ENCODE measurements around the gene HELZ. TPM values are rescaled to one million over a fixed set of nuclear protein-coding genes. Genes with fewer than 3 reads are reported as not detected.

Gene HELZ
- polyA plus RNA-seq, 3 donors, result 24.8 to 44.1 (median 39.9) TPM

DNA sequence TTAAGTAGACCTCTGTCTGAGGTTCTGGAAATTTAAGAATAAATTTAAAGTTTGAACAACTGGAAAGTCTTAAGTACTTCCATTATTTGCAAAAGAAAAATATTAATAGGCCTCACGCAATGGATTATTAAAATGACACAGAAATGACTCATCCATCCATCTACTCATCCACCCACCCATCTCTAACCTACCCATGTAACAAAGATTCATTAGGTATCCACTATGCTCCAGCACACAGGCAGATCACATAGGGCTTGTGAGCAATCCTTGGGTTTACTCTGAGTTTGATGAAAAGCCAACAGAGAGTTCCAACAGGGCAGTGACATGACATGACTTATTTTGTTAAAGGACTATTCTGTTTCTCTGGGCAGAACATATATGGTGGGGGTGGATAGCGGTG is 93.3 kb downstream of the HELZ start:
- Mint-ChIP-seq H3K27ac (peak overlapping the region in 2 of 7 donors; percentile 10 to 16), H3K27me3 (ENCODE audit: low read depth in 3 of 3) (no peaks in the 10 kb centered on the region)
- 100% methylated on average over 1 of the region's 2 CpGs for WGBS (ENCODE audit: insufficient coverage)

DNA sequence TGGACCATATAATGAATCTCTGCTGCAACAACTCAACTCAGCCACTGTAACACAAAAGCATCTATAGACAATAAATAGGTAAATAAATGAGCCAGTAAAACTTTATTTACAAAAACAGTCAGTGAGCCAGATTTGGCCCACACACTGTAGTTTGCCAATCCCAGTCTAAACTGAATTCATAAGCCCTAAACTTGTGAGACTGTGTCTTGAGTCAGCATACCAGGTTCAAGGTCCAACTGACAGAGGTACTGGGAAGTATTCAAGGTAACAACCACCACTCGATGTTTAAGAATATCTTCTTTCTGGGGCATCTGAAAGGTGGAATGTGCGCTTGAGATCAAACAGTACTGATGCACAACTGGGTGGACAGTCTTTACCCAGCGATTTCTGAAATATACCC is 94.2 kb downstream of the HELZ start:
- no peak overlapping the region for H3K27ac Mint-ChIP-seq
- H3K4me3 ChIP-seq (replicated peaks in 1 of 3; ENCODE audit: low read depth in 2 of 3, low read length in 3 of 3), result no peak overlapping the region
- peaks cover 65 to 71% of the 10 kb centered on the region in 2 donors for H3K36me3 Mint-ChIP-seq
- no peaks in the 10 kb centered on the region for H3K9me3 Mint-ChIP-seq
- H3K9ac ChIP-seq (ENCODE audit: insufficient read depth, low read length, poor library complexity, severe bottlenecking), result no peak overlapping the region
- H3K79me2 ChIP-seq (ENCODE audit: insufficient read depth, low read length), result peaks cover 9% of the 10 kb centered on the region
- H3K27ac ChIP-seq (ENCODE audit: low read depth in 1 of 2, low read length in 2 of 2), result no peak overlapping the region
- intact Hi-C loops (cut with micrococcal nuclease), result no loop called here
- no peaks in the 10 kb centered on the region for H3K4me1 ChIP-seq (ENCODE audit: control insufficient read depth in 1 of 2, insufficient read depth in 2 of 2, low read length in 2 of 2)
- no peaks in the 10 kb centered on the region for H3K27me3 Mint-ChIP-seq (ENCODE audit: low read depth in 3 of 3)
- TF ChIP-seq, protein P1, sequence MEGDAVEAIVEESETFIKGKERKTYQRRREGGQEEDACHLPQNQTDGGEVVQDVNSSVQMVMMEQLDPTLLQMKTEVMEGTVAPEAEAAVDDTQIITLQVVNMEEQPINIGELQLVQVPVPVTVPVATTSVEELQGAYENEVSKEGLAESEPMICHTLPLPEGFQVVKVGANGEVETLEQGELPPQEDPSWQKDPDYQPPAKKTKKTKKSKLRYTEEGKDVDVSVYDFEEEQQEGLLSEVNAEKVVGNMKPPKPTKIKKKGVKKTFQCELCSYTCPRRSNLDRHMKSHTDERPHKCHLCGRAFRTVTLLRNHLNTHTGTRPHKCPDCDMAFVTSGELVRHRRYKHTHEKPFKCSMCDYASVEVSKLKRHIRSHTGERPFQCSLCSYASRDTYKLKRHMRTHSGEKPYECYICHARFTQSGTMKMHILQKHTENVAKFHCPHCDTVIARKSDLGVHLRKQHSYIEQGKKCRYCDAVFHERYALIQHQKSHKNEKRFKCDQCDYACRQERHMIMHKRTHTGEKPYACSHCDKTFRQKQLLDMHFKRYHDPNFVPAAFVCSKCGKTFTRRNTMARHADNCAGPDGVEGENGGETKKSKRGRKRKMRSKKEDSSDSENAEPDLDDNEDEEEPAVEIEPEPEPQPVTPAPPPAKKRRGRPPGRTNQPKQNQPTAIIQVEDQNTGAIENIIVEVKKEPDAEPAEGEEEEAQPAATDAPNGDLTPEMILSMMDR (IDR thresholded peaks at IDR 0.05), result no peak
- H3K4me2 ChIP-seq (replicated peaks; ENCODE audit: extremely low read depth, low read length, poor library complexity, severe bottlenecking), result no peak overlapping the region
- no peaks in the 10 kb centered on the region for H3K9me3 ChIP-seq (replicated peaks in 1 of 2; ENCODE audit: control insufficient read depth in 1 of 2, insufficient read depth in 1 of 2, low read length in 2 of 2)
- no CpG with 5 or more reads among the region's 3 CpGs for WGBS (ENCODE audit: insufficient coverage)
- H4K20me1 ChIP-seq (ENCODE audit: insufficient read depth, low read length), result peaks cover 46% of the 10 kb centered on the region
- no peaks in the 10 kb centered on the region for H3K4me1 Mint-ChIP-seq
- no peak overlapping the region for H3K4me3 Mint-ChIP-seq
- peaks cover 62 to 94% of the 10 kb centered on the region in 2 donors for H3K36me3 ChIP-seq (replicated peaks in 1 of 2; ENCODE audit: control insufficient read depth in 1 of 2, insufficient read depth in 2 of 2, low read length in 2 of 2)
- H3K27me3 ChIP-seq (ENCODE audit: control insufficient read depth in 2 of 2, insufficient read depth in 2 of 2, low read length in 2 of 2), result no peaks in the 10 kb centered on the region
- no peak for DNase-seq
- no peak overlapping the region for H2AFZ ChIP-seq (ENCODE audit: insufficient read depth, low read depth, low read length, poor library complexity, severe bottlenecking)

More for the DNA sequence above, 93.3 kb downstream of the HELZ start:
- Histone ChIP-seq H3K79me2 (ENCODE audit: insufficient read depth, low read length) (peaks cover 10% of the 10 kb centered on the region), H3K4me1 (ENCODE audit: control insufficient read depth in 1 of 2, insufficient read depth in 2 of 2, low read length in 2 of 2) (no peaks in the 10 kb centered on the region), H4K20me1 (ENCODE audit: insufficient read depth, low read length) (peaks cover 48% of the 10 kb centered on the region), H3K9ac (ENCODE audit: insufficient read depth, low read length, poor library complexity, severe bottlenecking) (no peak overlapping the region), H3K4me2 (replicated peaks; ENCODE audit: extremely low read depth, low read length, poor library complexity, severe bottlenecking) (no peak overlapping the region), H3K27ac (ENCODE audit: low read depth in 1 of 2, low read length in 2 of 2) (peak overlapping the region in 1 of 2 donors; percentile 23), H2AFZ (ENCODE audit: insufficient read depth, low read depth, low read length, poor library complexity, severe bottlenecking) (no peak overlapping the region), H3K27me3 (ENCODE audit: control insufficient read depth in 2 of 2, insufficient read depth in 2 of 2, low read length in 2 of 2) (no peaks in the 10 kb centered on the region), H3K9me3 (replicated peaks in 1 of 2; ENCODE audit: control insufficient read depth in 1 of 2, insufficient read depth in 1 of 2, low read length in 2 of 2) (no peaks in the 10 kb centered on the region), H3K36me3 (replicated peaks in 1 of 2; ENCODE audit: control insufficient read depth in 1 of 2, insufficient read depth in 2 of 2, low read length in 2 of 2) (peaks cover 58 to 90% of the 10 kb centered on the region in 2 donors), H3K4me3 (replicated peaks in 1 of 3; ENCODE audit: low read depth in 2 of 3, low read length in 3 of 3) (no peak overlapping the region)
- TF ChIP-seq, protein P1 (IDR thresholded peaks at IDR 0.05), result no peak
- no peak for DNase-seq
- intact Hi-C loops (cut with micrococcal nuclease), result no loop called here
- Mint-ChIP-seq H3K4me3 (no peak overlapping the region), H3K36me3 (peaks cover 67 to 74% of the 10 kb centered on the region in 2 donors), H3K9me3 (no peaks in the 10 kb centered on the region), H3K4me1 (no peaks in the 10 kb centered on the region)

Measured in CD14-positive monocyte (primary cell).